Upper lobe of right lung (tissue), 1 donor: ENCODE results near the gene KLHL40. TPM values are rescaled to one million over a fixed set of nuclear protein-coding genes. Genes with fewer than 3 reads are reported as not detected.
A peak's percentile ranks its signal among the peaks of the same experiment; 100 is the strongest.

ENCODE experiments used
- ATAC-seq: fragments of 200-7000 bp; cut with Tn5 transposase; one replicate; pipeline ENCODE4 v1.9.1; 2020; ENCODE audit warnings: mild to moderate bottlenecking, moderate library complexity
- DNase-seq: peaks from one replicate; pipeline ENCODE4 v3.0.0-alpha.2; 2020
- H3K27ac ChIP-seq: fragments of 200-600 bp; one replicate; pipeline ENCODE4 v1.8.0; 2022
- H3K27me3 ChIP-seq: fragments of 200-600 bp; one replicate; pipeline ENCODE4 v1.8.0; 2022; ENCODE audit warnings: mild to moderate bottlenecking
- H3K36me3 ChIP-seq: fragments of 200-600 bp; one replicate; pipeline ENCODE4 v1.8.0; 2022
- H3K4me1 ChIP-seq: fragments of 200-600 bp; one replicate; pipeline ENCODE4 v1.8.0; 2022
- H3K4me3 ChIP-seq: fragments of 200-600 bp; one replicate; pipeline ENCODE4 v1.8.0; 2022; ENCODE audit warnings: mild to moderate bottlenecking
- H3K9me3 ChIP-seq: fragments of 200-600 bp; one replicate; pipeline ENCODE4 v1.8.0; 2022
- intact Hi-C: fragments of 100-400 bp; cut with DNase I; formaldehyde crosslinking; loops from one replicate; pipeline ENCODE4 v1.11.0; 2022
- total RNA-seq: library from RNA; stranded (reverse); fragmentation: NEBNext Ultra II Directional; extraction: Animal tissue kit (Norgen Biotek cat#: 25700); gene quantifications from one replicate; pipeline ENCODE4 v1.2.1, GENCODE V29; 2021
- TF ChIP-seq, protein P1 (sequence below): fragments of 200-600 bp; IDR thresholded peaks from one replicate; pipeline ENCODE4 v1.8.0; 2022; ENCODE audit warnings: antibody characterized with exemption
- donor health status: DM: no; HTN: yes; CAD: no; lungs with severe emphysema.

KLHL40 gene
- total RNA-seq, 1 donor from 2014 or later: not detected

DNA sequence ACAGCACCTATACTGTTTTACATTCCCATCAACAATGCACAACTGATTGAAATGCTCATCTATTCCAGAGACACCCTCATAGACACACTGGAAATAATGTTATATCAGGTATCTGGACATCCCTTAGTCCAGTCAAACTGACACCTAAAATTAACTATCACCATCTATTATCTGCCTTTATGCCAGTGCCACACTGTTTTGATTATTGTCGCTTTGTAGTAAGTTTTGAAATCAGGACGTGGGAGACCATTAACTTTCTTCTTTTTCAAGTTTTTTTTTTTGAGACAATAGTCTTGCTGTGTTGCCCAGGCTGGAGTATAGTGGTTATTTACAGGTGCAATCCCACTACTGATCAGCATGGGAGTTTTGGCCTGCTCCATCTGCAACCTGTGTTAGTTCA lies 9.4 kb upstream of the KLHL40 start:
- Histone ChIP-seq H3K27ac (no peak overlapping the region), H3K27me3 (no peaks in the 10 kb centered on the region), H3K4me1 (no peaks in the 10 kb centered on the region), H3K4me3 (no peak overlapping the region), H3K9me3 (no peaks in the 10 kb centered on the region), H3K36me3 (no peaks in the 10 kb centered on the region)
- ATAC-seq (no peak), DNase-seq (no peak)
- intact Hi-C loops: no loop called here
- TF ChIP-seq, protein P1, sequence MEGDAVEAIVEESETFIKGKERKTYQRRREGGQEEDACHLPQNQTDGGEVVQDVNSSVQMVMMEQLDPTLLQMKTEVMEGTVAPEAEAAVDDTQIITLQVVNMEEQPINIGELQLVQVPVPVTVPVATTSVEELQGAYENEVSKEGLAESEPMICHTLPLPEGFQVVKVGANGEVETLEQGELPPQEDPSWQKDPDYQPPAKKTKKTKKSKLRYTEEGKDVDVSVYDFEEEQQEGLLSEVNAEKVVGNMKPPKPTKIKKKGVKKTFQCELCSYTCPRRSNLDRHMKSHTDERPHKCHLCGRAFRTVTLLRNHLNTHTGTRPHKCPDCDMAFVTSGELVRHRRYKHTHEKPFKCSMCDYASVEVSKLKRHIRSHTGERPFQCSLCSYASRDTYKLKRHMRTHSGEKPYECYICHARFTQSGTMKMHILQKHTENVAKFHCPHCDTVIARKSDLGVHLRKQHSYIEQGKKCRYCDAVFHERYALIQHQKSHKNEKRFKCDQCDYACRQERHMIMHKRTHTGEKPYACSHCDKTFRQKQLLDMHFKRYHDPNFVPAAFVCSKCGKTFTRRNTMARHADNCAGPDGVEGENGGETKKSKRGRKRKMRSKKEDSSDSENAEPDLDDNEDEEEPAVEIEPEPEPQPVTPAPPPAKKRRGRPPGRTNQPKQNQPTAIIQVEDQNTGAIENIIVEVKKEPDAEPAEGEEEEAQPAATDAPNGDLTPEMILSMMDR: no peak

DNA sequence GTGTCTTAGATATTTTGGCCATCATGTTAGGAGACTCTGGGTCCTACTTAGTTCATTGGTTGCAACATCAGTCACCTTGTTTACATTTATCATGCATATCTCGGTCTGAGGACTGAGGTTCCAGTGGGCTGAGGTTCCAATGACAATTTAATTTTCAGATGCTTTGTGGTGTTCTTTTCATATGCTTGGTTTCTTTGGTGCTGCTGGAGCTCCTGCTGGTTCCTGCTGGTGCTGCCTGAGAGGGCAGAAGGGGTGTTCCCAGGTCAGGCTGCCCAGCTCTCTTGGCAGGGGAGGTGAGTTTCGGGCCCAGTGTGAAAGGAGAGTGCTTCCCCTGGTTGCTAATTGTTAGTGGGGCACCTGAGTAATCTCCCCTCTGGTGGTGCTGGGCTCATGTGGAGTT lies 6.9 kb upstream of the KLHL40 start:
- Histone ChIP-seq H3K36me3 (no peaks in the 10 kb centered on the region), H3K9me3 (no peaks in the 10 kb centered on the region), H3K27me3 (no peaks in the 10 kb centered on the region), H3K4me1 (no peaks in the 10 kb centered on the region), H3K27ac (no peak overlapping the region), H3K4me3 (no peak overlapping the region)
- TF ChIP-seq, protein P1: no peak
- DNase-seq (peak; percentile 53), ATAC-seq (no peak)
- intact Hi-C loops: no loop called here

- TF ChIP-seq, protein P1: no peak
- no peaks in the 10 kb centered on the region for H3K36me3 ChIP-seq
- H3K9me3 ChIP-seq: no peaks in the 10 kb centered on the region
- intact Hi-C loops: no loop called here
- DNase-seq (peak; percentile 11), ATAC-seq (no peak)
- peaks cover 3% of the 10 kb centered on the region for H3K27me3 ChIP-seq
- H3K4me1 ChIP-seq: no peaks in the 10 kb centered on the region
- no peak overlapping the region for H3K27ac ChIP-seq
- H3K4me3 ChIP-seq: no peak overlapping the region
These were observed 5.1 kb upstream of the KLHL40 start for GRCh38 chr3:42680271-42680670.

DNA sequence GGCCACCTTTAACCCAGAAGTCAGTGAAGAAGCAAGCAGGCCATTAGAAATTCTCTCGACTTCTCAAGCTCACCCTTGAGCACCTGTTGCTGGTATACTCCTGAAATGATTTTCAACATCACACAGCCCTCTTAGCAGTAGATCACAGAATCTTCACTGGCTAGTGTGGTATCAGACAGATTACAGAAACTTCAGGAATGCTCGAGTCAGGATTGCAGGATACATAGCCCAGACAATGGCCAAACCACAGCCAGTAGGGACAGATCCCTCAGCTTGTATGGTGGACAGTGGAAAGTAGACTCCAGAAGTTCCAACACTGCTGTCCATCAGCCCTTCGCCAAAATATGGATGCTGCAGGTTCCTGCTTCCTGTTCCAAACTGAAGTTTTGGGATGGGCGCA lies 4.5 kb upstream of the KLHL40 start:
- intact Hi-C loops: no loop called here
- ATAC-seq (no peak), DNase-seq (peak; percentile 11)
- Histone ChIP-seq H3K4me1 (no peaks in the 10 kb centered on the region), H3K4me3 (no peak overlapping the region), H3K9me3 (no peaks in the 10 kb centered on the region), H3K36me3 (no peaks in the 10 kb centered on the region), H3K27me3 (peaks cover 8% of the 10 kb centered on the region), H3K27ac (no peak overlapping the region)
- TF ChIP-seq, protein P1: no peak

- no peaks in the 10 kb centered on the region for H3K36me3 ChIP-seq
- intact Hi-C loops: no loop called here
- peak; percentile 37 for DNase-seq
- H3K4me1 ChIP-seq: no peaks in the 10 kb centered on the region
- H3K27me3 ChIP-seq: peaks cover 8% of the 10 kb centered on the region
- ATAC-seq: no peak
- TF ChIP-seq, protein P1: no peak
- no peaks in the 10 kb centered on the region for H3K9me3 ChIP-seq
- no peak overlapping the region for H3K27ac ChIP-seq
- H3K4me3 ChIP-seq: no peak overlapping the region
These were observed 3.8 kb upstream of the KLHL40 start for GRCh38 chr3:42681361-42682038.
